D341Med (cell line): ENCODE measurements around the gene CDKL5.

Experiments
- DNase-seq: peaks from one replicate; pipeline ENCODE4 v3.0.0; 2012; ENCODE audit warnings: low spot score

CDKL5 gene

DNA sequence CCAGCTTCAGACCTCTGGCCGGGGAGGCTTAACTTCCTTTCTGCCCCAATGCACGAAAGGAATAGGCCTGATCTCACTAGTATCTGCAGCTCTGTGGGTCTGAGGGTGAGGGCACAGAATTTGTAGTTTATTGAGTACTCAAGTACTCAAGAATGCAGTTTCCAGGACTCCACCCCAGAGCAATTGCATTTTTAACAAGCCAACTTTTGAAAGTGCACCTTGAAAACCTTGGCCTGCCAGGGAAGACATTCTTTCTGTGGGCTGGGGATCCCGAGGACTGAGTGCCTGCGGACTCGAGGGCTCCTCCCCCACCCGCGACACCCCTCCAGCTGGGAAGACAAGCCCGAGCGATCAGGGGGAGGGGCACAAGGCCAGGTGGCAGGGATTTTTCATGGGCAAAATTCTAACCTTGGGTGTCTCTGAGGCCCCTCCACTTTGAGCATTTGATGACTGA, 224.1 kb downstream of the CDKL5 start:
- no peak for DNase-seq

DNA sequence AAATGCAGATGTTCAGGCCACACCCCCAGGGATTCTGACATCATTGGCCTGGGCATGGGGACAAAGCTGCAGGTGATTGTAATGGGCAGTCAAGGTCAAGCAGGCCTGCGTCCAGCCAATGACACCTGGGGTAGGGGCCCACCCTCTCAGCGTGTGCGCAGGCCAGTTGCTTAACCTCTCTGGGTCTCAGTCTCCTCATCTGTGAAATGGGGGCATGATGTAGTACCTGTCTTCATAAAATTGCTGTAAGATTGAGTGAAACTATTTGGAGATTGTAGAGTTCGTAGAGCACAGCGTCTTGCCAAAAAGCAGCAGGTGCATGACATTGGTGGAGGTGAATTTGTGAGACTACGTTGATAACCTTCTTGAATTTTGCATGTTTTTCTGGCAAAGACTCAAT, 225.3 kb downstream of the CDKL5 start:
- DNase-seq: no peak

DNA sequence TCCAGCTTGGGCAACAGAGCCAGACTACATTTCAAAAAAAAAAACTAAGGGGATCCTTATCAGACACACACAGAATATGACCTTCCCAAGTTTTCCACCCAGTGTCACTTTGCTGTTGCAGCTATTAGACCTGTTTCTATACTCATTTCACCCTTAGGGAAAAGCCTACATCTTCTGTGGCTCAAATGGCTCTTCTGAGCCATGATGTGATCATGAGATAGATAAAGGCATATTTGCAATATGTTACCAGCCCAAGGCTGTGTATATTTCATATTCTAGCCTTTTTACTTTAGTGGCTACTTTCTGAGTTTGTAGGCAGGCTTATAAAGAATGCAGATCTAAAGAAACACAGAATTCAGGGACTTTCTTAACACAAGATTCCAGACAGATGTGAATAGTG, 227.2 kb downstream of the CDKL5 start:
- no peak for DNase-seq

DNA sequence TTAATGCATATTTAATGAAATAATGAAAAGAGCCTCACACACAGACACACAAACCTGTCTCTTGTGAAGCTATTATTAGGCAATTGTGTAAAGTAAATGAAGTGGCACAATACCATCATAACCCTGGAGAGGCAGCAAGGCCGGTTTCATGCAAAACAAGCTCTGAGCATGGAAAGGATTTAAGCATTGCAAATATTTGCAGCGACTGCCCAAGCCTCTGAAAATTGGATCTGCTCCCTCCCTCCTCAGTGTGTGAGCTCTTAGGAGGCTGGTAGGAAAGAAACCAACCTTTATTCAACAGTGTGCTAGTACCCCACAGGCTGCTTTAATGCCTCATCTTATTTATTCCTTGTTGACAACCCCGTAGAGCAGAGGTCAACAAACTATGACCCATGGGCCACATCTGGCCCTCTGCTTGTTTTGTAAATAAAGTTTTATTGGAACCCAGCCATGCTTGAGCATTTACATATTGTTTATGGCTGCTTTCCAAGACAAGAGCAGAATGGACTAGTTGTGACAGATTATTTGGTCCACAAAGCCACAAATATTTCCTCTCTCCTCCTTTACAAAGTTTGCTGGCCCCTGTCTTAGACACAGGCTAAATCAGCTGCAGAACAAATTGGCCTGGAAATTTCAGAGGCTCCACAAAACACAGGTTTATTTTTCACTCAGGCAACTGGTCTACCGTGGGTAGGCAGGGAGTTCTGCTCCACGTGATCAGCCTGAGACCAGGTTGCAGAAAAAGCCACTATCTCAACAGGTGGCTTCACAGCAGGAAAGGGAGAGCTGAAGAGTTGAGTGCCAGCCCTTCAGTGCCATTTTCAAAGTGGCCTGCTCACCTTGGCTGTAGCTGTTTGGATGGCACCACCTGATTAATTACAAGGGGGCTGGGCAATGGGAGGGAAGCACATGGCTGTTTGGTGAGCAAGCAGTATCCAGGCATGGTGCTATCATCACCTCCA, 229.7 kb downstream of the CDKL5 start:
- no peak for DNase-seq

DNA sequence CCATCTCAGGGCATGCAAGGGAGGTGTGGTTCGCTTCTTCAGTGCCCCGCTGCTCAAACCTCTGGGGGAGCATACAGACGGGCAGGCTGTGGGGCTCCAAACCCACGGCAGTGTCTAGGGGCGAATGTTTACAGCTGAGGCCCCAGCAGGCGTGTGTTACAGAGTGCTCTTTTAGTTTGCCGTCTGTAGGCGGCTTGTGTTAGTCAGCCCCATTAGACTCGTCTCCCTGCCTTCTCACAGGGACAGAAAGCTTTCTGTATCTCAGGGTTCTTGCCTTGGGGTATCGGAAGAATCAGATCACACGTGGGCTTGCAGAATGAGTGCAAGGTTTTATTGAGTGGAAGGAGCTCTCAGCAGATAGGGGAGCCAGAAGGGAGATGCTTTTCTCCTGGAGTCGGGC, 235.9 kb downstream of the CDKL5 start:
- no peak for DNase-seq

DNA sequence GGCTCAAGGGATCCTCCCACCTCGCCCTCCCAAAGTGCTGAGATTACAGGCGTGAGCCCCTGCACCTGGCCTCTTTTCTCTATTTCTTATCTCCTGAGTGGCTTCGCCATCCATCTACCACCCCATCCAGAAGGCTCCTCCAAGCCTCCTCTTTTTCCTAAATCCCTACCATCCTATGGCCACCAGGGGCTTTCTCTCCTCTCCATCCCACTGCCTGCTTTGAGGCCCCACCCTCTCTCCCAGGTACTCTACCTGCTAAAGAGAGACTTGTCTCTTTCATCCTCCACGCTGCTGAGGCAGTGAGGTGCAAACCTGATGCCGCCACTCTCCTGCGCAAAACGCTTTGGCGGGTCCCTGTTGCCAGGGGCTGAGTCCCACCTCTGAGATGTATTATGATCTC, 239.5 kb downstream of the CDKL5 start:
- no peak for DNase-seq

DNA sequence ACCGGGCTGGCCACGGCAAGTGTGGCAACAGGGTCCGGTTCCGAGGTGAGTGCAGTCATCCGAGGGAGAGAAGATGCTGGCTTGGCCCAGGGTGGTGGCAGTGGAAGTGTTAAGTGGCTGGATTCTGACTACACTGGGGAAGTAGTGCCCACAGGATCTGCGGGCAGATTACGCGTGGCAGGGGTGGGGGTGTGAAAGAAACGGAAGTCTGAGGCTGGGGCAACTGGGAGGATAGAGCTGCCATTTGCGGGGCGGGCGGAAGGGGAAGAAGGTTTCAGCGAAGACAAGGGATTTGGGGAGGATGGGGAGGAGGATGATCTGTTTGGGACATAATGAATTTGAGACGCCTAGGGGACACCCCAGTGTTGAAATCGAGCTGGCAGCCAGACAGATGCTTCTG, 241.2 kb downstream of the CDKL5 start:
- no peak for DNase-seq

DNA sequence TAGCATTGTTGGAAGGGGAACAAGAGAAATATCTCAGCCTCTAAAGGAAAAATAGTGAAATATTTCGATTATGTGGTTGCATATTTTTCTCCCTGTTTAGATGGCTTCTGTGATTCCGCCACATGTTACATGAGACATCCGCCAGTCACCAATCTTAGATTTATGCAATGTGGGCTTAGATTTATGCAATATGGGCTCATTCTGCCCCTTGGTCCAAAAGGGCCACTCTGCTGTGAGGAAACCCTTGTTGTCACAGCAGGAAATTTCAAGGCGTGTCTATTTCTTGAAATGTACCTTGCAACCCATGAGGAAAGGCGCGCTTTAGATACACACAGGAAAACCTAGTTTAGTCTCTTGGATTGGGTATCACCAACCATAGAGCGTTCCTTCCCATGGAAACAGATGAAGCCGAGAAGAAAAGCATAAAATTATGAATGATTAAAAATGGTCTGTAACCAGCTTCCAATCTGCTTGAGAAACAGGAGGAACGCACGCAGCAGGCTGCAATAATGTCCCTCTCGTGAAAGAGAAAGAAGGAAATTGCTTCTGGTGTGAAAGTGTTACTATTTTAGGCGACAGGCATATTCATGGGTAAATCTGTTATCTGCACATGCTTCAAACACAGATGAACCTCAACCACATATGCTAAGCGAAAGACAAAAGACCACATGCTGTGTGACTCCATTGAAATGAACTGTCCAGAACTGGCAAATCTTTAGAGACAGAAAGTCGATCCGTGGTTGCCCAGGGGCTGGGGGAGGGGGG, 242.8 kb downstream of the CDKL5 start:
- DNase-seq: no peak

DNA sequence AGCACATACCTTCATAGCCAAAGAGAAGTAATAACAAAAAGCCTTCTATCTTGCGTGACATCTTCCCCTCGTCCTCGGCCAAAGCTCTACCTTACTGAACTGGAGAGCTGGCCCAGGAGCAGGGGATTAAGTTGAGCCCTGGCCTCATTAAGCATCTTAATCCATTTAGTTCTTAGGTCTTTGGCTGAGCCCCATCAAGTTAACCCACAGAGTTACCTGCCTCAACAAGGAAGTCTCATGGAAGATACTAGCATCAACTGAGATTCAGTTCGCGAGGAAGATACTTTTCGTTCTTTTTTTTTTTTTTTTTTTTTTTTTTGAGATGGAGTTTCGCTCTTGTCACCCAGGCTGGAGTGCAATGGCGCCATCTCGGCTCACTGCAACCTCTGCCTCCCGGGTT, 246.6 kb downstream of the CDKL5 start, which contains the start of gene RS1:
Gene RS1 (minus strand): TSS at position 101 of the 400 bp plus-strand sequence. CDS start 40 bp downstream, at position 61.
- peak; percentile 45 for DNase-seq

DNA sequence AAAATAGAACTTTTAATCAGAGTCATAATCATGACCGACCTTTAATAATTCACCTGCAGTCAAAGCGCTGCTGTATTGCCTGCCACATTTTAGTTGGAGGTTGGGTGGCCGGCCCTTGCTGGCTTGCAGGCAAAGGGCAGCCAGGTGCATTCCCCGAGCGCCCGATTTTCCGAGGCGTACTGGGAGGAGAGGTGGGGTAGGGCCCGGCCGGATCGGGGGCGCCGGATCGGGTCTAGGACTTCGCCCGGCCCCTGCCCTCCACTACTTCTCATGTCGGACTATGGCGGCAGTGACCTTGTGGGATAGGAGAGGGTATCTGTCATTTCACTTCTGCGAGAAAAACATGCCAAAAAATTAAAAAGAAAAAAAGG, 249.0 kb downstream of the CDKL5 start:
- DNase-seq: peak; percentile 35

DNA sequence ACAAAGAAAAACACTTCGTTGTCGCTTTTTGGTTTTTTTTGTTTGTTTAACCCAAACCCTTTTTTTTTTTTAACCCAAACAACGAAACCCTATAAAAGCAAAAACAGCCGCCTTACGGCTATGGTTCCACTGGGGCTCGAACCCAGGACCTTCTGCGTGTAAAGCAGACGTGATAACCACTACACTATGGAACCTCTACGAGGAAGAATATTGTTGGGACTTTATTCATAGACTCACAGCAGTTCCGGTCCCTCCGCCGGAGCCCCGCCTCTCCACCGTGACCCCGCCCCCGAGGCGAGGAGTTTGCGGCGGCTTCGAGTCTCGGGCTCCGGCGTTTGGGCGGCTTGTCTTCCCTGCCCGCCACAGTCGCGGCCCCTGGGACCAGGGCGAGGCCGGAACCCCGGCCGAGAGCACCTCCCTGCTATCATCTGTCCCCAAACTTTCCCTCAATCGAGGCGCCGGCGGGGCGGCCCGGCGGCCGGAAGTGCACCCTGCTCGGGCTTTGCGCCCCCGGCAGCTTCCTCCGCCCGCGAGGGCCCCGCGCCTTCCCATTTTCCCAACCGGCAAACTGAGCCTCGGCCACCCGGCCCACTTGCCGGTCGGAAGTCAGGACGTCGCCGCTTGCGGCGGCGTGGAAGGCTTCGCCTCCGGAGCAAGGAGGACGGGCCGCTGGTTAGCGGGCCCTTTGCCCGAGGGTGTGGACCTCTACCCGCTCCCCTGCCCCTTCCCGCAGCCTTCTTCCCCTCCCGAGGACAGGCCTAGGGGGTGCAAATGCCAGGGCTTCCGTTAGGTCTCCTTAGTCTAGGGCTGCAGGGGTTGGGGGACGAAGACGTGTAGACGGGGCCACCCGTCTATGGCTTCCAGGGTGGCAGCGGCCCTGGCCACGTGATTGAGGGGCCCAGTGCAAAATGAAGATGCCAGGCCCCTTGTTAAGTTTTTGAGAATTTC, 249.7 kb downstream of the CDKL5 start:
- DNase-seq: peak; percentile 89

DNA sequence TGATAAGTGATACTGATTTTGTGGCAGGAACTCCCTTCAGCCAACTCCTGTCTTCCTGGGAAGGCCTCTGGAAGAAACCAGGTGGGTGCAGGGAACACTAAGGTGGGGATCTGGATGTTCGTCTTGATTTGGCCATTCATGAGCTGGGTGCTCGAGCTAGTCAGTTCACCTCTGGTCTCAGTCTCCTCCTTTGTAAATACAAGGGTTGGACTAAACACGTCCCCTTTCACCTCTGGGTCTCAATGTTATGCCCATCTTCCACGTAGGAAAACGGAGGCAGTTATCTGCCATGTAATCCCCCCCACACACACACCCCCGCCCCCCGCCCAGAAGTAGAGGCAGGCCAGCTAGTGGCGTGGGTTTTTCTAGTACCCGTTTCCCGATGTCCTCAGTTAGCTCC, 250.6 kb downstream of the CDKL5 start:
- DNase-seq: no peak

DNA sequence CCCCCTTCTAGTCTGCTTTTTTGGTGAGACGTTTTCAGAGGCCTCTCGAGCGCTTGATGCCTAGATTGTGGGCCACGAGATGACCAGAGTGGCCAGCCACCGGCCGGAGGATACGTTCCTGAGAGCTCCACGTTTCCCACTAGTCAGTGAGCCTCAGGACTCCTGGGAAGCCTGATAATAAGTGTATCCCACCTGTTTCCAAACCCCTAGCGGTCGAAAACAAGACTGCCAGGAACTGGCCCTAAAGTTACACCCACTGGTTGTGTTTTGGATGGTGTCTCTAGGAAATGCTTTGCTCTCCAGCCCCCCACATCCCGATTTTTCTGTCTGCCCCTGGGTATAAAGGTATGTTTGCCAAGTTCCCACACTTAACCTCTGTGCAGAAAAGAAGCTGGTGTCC, 251.1 kb downstream of the CDKL5 start:
- DNase-seq: peak; percentile 26

DNA sequence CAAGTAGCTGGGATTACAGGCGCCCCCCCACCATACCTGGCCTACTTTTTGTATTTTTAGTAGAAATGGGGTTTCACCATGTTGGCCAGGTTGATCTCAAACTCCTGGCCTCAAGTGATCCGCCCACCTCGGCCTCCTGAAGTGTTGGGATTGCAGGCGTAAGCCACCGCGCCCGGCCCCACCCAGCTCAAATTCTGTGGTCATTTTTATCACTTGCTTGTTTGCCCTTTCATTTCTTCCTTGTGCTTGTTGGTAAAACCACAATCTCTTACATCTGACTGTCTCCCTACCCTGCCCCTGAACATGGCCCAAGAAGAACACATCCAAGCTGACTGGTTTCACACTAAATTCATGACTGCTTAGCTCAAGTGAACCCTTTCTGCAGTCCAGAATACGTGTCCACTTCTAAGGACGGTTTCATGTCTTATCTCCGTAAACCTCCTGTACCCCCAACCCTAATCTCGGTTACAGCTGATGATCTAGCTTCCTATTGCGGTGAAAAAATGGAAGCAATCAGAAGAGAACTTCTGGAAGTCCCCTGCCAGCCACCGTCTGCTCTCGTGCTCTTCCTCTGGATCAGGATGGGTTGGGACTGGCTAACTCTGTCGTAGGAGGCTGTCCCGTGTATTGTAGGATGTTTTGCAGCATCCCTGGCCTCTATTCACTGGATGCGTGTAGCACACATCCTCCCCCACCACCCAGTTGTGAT, 251.9 kb downstream of the CDKL5 start:
- DNase-seq: no peak

DNA sequence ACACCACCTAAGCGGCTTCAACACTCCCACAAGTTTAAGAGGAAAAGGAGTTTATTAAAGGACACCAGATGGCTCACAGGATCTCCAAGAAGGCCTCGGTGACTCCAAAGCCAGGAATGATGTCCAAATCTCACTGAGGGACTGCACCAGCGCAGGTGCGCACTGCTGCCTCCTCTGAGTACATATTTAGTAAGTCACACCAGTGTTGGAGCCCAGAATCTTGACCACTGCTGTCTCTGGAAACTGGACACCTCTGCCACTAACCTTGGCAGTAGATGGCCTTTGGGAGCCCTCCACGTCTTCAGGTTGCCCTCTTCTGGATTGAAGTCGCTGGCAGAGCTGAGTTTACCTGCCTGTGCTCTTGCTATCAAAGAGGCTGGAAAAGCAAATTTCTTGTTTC, 256.6 kb downstream of the CDKL5 start:
- no peak for DNase-seq

DNA sequence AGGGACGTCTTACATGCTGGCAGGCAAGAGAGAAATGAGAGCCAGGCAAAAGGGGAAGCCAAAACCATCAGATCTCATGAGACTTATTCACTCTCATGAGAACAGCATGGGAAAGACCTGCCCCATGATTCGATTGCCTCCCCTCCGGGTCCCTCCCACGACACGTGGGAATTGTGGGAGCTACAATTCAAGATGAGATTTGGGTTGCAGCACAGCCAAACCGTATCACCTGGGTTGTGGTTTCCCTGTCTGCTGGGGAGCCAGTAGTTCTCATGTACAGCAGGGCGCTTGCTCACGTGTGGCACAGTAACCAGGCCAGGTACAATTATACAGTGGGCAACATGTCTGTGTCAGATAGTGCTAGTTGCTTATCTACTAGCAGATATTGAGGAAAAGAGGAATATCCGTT, 257.6 kb downstream of the CDKL5 start:
- DNase-seq: no peak

DNA sequence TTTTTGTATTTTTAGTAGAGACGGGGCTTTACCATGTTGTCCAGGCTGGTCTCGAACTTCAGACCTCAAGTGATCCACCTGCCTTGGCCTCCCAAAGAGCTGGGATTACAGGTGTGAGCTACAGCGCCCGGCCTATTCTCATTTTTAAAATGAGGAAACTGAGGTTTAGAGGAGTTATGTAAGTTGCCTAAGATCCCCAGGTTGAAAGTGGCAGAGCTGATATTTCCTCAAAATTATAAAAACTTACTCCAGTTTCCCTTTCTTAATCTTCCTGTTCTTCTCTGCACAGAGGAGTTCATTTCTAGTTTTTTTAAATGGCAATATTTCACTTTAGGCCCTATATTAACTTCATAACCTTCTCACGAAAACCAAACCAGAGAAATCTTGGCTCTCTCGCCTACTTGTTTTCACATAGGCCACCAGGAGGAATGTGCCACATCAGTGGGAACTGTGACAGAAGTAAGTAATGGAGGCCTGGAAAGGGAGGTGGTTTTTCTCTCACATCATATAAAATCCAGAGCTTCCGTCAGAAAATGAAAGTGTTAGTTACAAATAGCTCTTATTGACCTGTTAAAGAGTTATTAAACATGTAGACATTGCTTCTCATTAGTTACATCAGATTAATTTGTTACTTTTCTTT, 262.6 kb downstream of the CDKL5 start:
- DNase-seq: no peak

DNA sequence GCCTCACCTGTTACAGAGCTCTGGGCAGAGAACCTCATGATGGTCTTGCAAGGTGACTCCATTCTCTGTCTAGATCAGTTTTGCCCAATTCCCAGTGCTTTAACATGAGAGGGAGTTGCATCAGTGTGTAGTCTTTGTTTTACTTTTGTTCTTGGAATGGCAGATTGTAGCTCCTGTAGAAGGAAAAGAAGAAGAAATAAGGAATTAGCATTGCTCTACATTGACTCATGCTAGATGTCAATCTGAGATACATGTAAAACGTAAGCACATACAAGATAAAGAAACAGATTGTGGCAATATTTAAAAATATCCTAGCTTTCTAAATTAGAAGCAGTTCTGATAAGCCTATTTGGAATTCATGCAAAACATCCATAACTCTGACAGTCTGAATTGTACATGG, 266.0 kb downstream of the CDKL5 start:
- no peak for DNase-seq

DNA sequence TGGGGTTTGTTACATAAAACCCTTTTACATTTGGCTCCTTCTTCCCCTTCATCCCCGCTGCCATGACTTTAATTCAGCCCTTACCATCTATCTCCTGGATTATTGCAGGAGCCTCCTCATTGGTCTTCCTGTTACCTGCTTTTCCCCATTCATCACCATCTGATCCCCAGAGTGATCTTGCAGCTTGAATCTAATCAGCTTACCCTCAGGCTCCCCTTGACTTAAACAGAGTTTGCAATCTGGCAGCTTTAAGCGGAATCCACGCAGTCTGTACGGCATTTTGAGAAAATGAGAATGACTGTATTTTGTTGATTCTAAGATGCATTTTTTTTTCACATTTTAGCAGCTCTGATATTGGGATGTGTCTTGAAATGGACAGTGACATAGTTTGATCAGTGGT, 267.1 kb downstream of the CDKL5 start:
- peak; percentile 47 for DNase-seq

DNA sequence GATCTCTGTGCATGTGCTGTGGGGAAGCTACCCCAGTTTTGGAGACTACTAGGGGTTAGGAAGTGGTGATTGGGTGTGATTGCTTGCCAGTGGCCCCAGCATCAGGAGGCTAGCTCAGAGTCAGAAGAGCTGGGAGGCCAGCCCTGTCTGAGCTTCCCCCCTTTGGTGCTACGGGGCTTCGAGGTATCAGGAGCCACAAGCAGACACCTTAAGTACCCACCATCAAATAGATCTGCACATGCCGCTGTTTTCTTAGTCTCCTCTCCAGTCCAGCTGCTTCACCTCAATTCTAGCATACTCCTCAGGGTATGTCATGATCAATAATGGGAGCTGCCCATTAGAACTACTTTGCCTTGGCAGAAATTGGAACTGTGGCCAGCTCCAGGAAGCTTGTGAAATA, 271.2 kb downstream of the CDKL5 start:
- no peak for DNase-seq
